ENCODE data around the gene TICRR. TPM values are rescaled to one million over a fixed set of nuclear protein-coding genes. Genes with fewer than 3 reads are reported as not detected.

The TICRR gene
- total and polyA plus RNA-seq, 2 of the 13 experiments (the other 11 are each of a cell fraction or from before 2014, with no cell fraction given), result 4.1 to 14.3 TPM

GRCh38 chr15:89575146-89575655 lies at the start of gene TICRR (continued):
- TF ChIP-seq ZBTB37 (CRISPR knock-in tag; IDR thresholded peaks at IDR 0.05), result no peak
- TF ChIP-seq, protein P1, sequence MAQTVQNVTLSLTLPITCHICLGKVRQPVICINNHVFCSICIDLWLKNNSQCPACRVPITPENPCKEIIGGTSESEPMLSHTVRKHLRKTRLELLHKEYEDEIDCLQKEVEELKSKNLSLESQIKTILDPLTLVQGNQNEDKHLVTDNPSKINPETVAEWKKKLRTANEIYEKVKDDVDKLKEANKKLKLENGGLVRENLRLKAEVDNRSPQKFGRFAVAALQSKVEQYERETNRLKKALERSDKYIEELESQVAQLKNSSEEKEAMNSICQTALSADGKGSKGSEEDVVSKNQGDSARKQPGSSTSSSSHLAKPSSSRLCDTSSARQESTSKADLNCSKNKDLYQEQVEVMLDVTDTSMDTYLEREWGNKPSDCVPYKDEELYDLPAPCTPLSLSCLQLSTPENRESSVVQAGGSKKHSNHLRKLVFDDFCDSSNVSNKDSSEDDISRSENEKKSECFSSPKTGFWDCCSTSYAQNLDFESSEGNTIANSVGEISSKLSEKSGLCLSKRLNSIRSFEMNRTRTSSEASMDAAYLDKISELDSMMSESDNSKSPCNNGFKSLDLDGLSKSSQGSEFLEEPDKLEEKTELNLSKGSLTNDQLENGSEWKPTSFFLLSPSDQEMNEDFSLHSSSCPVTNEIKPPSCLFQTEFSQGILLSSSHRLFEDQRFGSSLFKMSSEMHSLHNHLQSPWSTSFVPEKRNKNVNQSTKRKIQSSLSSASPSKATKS (CRISPR knock-in tag; IDR thresholded peaks at IDR 0.05), result no peak
- TF ChIP-seq CHD2 (IDR thresholded peaks at IDR 0.05; ENCODE audit: low read depth, low read length), result peak; percentile 60; the same call in 1 of the 2 replicates
- TF ChIP-seq ZNF737 (CRISPR knock-in tag; IDR thresholded peaks at IDR 0.05; ENCODE audit: borderline replicate concordance), result no peak
- no peak for TF ChIP-seq JARID2 (CRISPR knock-in tag; IDR thresholded peaks at IDR 0.05; ENCODE audit: insufficient replicate concordance)
- peak; percentile 94; the same call in 1 of the 2 replicates for TF ChIP-seq TMF1 (CRISPR knock-in tag; IDR thresholded peaks at IDR 0.05; ENCODE audit: low read depth)
- peak; percentile 71 for TF ChIP-seq ZNF605 (CRISPR knock-in tag; IDR thresholded peaks at IDR 0.05)
- TF ChIP-seq ZNF609 (CRISPR knock-in tag; IDR thresholded peaks at IDR 0.05; ENCODE audit: borderline replicate concordance), result no peak
- TF ChIP-seq, protein P2, sequence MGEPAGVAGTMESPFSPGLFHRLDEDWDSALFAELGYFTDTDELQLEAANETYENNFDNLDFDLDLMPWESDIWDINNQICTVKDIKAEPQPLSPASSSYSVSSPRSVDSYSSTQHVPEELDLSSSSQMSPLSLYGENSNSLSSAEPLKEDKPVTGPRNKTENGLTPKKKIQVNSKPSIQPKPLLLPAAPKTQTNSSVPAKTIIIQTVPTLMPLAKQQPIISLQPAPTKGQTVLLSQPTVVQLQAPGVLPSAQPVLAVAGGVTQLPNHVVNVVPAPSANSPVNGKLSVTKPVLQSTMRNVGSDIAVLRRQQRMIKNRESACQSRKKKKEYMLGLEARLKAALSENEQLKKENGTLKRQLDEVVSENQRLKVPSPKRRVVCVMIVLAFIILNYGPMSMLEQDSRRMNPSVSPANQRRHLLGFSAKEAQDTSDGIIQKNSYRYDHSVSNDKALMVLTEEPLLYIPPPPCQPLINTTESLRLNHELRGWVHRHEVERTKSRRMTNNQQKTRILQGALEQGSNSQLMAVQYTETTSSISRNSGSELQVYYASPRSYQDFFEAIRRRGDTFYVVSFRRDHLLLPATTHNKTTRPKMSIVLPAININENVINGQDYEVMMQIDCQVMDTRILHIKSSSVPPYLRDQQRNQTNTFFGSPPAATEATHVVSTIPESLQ (CRISPR knock-in tag; conservative IDR thresholded peaks at IDR 0.05), result no peak
- TF ChIP-seq E2F5 (CRISPR knock-in tag; conservative IDR thresholded peaks at IDR 0.05), result peak; percentile 98
- no peak for TF ChIP-seq SATB2 (CRISPR knock-in tag; IDR thresholded peaks at IDR 0.05)
- peak; percentile 35 for TF ChIP-seq ASH2L (IDR thresholded peaks at IDR 0.05; ENCODE audit: insufficient read length, low read depth, low read length)
- no peak for TF ChIP-seq FIP1L1 (IDR thresholded peaks at IDR 0.05; ENCODE audit: borderline replicate concordance, insufficient read depth, low read depth, low read length)
- TF ChIP-seq FOXO1 (CRISPR knock-in tag; IDR thresholded peaks at IDR 0.05), result 0 out of 2 replicates have a peak, but pooled peaks have one; percentile 11
- peak; percentile 38 for TF ChIP-seq RBM39 (IDR thresholded peaks at IDR 0.05; ENCODE audit: low read depth, low read length, poor library complexity, severe bottlenecking)
- no peak for TF ChIP-seq ZFP36 (IDR thresholded peaks at IDR 0.05; ENCODE audit: borderline replicate concordance, low read depth, low read length, partially characterized antibody)
- TF ChIP-seq ZSCAN31 (CRISPR knock-in tag; IDR thresholded peaks at IDR 0.05; ENCODE audit: low read depth), result no peak
- peak; percentile 100 for TF ChIP-seq SAP130 (CRISPR knock-in tag; IDR thresholded peaks at IDR 0.05; ENCODE audit: low read depth)
